BE2C (cell line): ENCODE data around the gene EAPP.
"Not testable (repeated sequence)": the region's sequence is repeated elsewhere in the genome, so short reads cannot be mapped to it uniquely, and the experiment has no call there.

Experiments used
- DNase-seq: peaks from one replicate; pipeline ENCODE4 v3.0.0-alpha.2; 2020
- H3K27me3 ChIP-seq: fragments of 250-450 bp; sonication (Bioruptor Pico); 2 replicates; pipeline ENCODE4 v1.5.1; 2020; ENCODE audit warnings: mild to moderate bottlenecking
- H3K36me3 ChIP-seq: fragments of 250-450 bp; sonication (Bioruptor Pico); 2 replicates; pipeline ENCODE4 v1.5.1; 2020; ENCODE audit warnings: mild to moderate bottlenecking
- H3K4me1 ChIP-seq: fragments of 250-450 bp; sonication (Bioruptor Pico); 2 replicates; pipeline ENCODE4 v1.5.1; 2020
- H3K4me3 ChIP-seq: 2 replicates; pipeline ENCODE4 v1.5.1; 2011; ENCODE audit warnings: low read depth, low read length
- H3K9me3 ChIP-seq: fragments of 250-450 bp; sonication (Bioruptor Pico); 2 replicates; pipeline ENCODE4 v1.5.1; 2020
- TF ChIP-seq, protein P1 (sequence below): IDR thresholded peaks from 2 replicates; pipeline ENCODE4 v1.5.1; 2012; ENCODE audit warnings: mild to moderate bottlenecking, low read depth, low read length

EAPP gene

GRCh38 chr14:34548472-34548981 lies 9.0 kb upstream of the EAPP start:
- TF ChIP-seq, protein P1, sequence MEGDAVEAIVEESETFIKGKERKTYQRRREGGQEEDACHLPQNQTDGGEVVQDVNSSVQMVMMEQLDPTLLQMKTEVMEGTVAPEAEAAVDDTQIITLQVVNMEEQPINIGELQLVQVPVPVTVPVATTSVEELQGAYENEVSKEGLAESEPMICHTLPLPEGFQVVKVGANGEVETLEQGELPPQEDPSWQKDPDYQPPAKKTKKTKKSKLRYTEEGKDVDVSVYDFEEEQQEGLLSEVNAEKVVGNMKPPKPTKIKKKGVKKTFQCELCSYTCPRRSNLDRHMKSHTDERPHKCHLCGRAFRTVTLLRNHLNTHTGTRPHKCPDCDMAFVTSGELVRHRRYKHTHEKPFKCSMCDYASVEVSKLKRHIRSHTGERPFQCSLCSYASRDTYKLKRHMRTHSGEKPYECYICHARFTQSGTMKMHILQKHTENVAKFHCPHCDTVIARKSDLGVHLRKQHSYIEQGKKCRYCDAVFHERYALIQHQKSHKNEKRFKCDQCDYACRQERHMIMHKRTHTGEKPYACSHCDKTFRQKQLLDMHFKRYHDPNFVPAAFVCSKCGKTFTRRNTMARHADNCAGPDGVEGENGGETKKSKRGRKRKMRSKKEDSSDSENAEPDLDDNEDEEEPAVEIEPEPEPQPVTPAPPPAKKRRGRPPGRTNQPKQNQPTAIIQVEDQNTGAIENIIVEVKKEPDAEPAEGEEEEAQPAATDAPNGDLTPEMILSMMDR, result no peak
- no peaks in the 10 kb centered on the region for H3K9me3 ChIP-seq
- no peak for DNase-seq
- no peaks in the 10 kb centered on the region for H3K27me3 ChIP-seq
- H3K4me1 ChIP-seq, result no peaks in the 10 kb centered on the region
- no peak overlapping the region for H3K4me3 ChIP-seq
- no peaks in the 10 kb centered on the region for H3K36me3 ChIP-seq

- H3K9me3 ChIP-seq, H3K4me1 ChIP-seq, H3K27me3 ChIP-seq, DNase-seq, H3K36me3 ChIP-seq, H3K4me3 ChIP-seq: not testable (repeated sequence)
Measured at GRCh38 chr14:34547136-34547520, 7.6 kb upstream of the EAPP start.

- not testable (repeated sequence) for H3K9me3 ChIP-seq, H3K36me3 ChIP-seq, H3K4me3 ChIP-seq, DNase-seq, H3K4me1 ChIP-seq, H3K27me3 ChIP-seq
Measured at GRCh38 chr14:34546272-34547135, 7.0 kb upstream of the EAPP start.

DNA sequence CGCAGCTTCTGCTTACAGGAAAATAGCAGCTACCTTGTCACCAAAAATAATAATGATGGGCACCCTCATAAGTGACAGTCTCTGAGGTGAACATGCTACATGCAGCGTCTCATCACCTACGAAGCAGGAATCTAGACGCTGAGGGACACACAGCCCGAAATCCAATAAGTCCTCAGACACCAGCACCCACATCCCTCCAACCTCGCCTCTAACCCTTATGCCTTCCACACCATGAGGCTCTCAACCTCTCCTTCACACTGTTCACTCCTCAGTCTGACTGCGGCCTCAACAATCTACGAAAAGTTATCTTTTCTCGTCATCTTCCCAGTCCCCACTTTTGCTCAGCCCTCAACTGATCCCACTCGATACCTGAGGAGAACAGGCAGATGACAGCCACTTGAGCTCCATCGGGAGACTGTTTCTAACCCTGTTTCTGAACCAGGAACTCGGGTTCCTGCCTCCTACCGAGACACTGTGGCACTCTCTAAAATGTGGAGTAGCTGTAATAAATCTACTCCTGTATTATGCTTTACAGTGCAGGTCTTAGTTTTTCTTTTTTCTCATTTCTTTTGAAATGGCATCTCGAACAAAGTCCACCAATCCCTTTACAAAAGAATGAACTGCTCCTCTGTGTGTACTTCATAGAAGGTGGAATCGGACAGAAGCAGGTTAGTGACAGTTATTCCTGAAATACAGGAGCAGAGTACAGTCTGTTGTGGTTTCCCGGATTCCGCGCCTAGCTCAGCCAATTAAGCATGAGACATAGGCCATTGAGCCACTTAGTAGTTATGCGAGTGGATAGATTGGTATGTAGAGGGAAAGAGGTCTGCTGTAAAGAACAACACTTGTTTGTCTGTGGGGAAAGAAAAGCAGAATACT lies 919 bp upstream of the EAPP start:
- not testable (repeated sequence) for H3K9me3 ChIP-seq, H3K36me3 ChIP-seq, H3K4me1 ChIP-seq, H3K27me3 ChIP-seq, DNase-seq
- peak overlapping the region; percentile 94 for H3K4me3 ChIP-seq

DNA sequence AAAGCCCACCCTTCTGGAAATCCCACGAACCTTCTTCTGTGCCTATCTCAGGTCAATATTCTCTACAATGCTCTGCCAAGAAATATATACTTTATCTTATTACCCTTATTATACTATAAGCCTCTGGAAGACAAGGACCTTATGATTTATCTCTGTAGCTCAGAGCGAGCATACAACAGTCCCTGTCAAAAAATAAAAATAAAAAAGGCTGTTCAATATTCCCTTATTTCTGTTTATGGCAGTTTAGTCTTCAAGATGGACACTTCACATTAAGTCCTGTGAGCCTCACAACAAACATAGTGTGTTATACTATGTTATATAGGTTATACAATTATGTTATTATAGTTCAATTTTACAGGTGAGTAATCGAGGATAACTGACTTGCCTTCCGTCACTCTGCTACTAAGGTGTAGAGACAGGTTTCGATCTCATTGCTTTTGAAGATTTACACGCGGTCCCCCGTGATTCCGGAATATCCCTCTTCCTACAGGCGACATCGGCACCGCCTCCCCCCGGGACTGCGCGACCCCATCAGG lies 562 bp downstream of the EAPP start:
- H3K9me3 ChIP-seq, result no peaks in the 10 kb centered on the region
- peak overlapping the region; percentile 94 for H3K4me3 ChIP-seq
- TF ChIP-seq, protein P1, result no peak

GRCh38 chr14:34538096-34538495 lies 1.4 kb downstream of the EAPP start:
- DNase-seq, H3K9me3 ChIP-seq, H3K4me1 ChIP-seq, H3K36me3 ChIP-seq, H3K27me3 ChIP-seq: not testable (repeated sequence)
- peak overlapping the region; percentile 94 for H3K4me3 ChIP-seq

More for the DNA sequence above, 562 bp downstream of the EAPP start:
- peaks cover 3% of the 10 kb centered on the region for H3K36me3 ChIP-seq
- H3K27me3 ChIP-seq, result no peaks in the 10 kb centered on the region
- H3K4me1 ChIP-seq, result no peaks in the 10 kb centered on the region
- DNase-seq, result no peak

DNA sequence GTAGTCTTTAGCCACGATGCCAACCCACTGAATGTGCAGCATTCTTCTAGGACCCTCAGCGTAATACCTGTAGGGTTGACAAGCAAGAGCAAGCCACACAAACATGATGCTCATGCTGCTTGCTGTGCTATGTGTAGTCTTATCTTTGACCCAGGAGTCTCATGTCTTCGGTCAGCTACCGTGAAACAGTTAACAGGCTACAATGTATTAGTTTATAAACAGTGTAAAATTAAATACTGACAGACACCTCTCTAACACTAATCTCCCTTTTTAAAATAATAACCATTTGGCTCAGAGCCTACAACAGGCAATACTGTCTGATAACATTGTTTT lies 1.9 kb downstream of the EAPP start:
- Histone ChIP-seq H3K4me3 (no peak overlapping the region), H3K9me3 (no peaks in the 10 kb centered on the region), H3K36me3 (peaks cover 3% of the 10 kb centered on the region), H3K4me1 (no peaks in the 10 kb centered on the region), H3K27me3 (no peaks in the 10 kb centered on the region)
- DNase-seq, result no peak
- TF ChIP-seq, protein P1, result no peak
